Breast epithelium (tissue), 3 donors: ENCODE data around the gene CRYGA.

Source experiments
- CTCF ChIP-seq, 3 donors: fragments of 450-650 bp; IDR thresholded peaks; one replicate each; pipeline ENCODE4 v1.5.1; 2016 to 2017; ENCODE audit warnings: antibody characterized with exemption in 3 of 3, mild to moderate bottlenecking in 3 of 3, moderate library complexity in 3 of 3
- POLR2A ChIP-seq: fragments of 450-650 bp; IDR thresholded peaks from one replicate; pipeline ENCODE4 v1.6.1; 2016; ENCODE audit warnings: antibody characterized with exemption, mild to moderate bottlenecking, moderate library complexity
- POLR2AphosphoS5 ChIP-seq, 3 donors: sonication (generic); formaldehyde crosslinking; IDR thresholded peaks; one replicate each; pipeline ENCODE4 v1.6.1; 2017; ENCODE audit warnings: antibody characterized with exemption in 3 of 3

DNA sequence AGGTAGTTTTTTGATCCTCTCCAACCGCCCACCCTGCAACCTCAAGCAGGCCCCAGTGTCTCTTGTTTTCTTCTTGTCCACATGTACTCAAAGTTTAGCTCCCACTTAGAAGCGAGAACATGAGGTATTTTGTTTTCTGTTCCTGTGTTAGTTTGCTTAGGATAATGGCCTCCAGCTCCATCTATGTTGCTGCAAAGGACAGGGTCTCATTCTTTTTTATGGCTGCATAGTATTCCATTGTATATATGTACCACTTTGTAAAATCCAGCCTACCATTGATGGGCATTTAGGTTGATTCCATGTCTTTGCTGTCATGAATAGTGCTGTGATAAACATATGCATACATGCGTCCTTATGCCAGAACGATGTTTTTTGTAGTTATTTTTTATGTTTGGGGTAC is 36.3 kb downstream of the CRYGA start:
- TF ChIP-seq CTCF (IDR thresholded peaks at IDR 0.05) (no peak), POLR2AphosphoS5 (IDR thresholded peaks at IDR 0.05) (no peak), POLR2A (no peak)
